GM19463 (cell line): ENCODE measurements around the gene FGFR1OP2.
"Not testable (repeated sequence)": the region's sequence is repeated elsewhere in the genome, so short reads cannot be mapped to it uniquely, and the experiment has no call there.

Source experiments
- ATAC-seq: cut with Tn5 transposase; IDR thresholded peaks from one replicate; pipeline ENCODE4 v1.9.1; 2021; ENCODE audit warnings: mild to moderate bottlenecking, moderate library complexity; ENCODE audit not compliant: unreplicated experiment

The FGFR1OP2 gene

DNA sequence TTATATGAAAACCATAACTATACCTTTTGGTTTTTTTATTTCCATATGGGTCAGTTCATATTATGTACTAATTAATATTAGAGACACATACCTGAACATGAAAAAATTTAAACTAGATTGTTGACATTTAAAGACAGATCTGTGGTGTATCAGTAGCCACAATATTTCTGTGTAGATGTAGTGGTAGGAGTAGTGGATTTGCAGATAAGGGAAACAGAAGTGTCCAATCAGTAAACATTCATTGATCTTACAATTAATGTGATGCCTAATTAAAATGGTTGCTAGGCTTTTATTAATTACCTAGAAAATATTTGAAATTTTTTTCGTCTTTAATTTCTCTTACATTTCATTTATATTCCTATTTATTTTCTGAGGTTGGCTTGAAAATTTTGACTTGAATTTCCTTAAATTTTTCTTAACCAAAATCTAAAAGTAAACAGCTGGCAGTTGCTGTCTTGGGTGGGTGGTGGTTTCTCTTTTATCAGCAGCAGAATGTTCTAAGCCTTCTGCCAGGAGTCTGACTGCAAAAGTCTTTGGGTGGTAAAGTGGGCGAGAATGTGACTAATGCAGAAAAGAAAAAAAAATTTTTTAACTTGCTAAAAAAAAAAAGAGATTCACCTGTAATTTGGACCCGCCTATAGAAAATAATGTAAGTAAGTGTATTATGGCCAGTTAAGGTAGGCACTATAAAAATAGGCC is 2.4 kb downstream of the FGFR1OP2 start:
- ATAC-seq = no peak

DNA sequence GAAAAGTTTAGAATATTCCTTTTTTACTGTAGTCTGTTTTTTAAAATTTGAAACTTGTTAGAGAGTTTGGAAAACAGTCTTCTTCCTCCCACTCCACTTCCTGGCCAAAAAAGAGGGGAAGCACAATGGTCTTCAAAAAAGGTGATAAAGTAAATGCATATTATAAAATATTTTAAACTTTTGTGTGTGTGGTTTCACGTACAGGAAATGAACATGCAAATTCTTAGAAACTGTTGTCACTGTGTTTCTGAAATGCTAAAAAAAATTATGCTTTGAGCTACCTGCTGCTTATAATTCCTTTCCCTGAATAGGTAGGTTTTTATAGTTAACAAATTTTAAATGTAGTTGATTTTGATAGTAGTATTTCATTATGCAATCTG is 2.9 kb downstream of the FGFR1OP2 start:
- no peak for ATAC-seq

DNA sequence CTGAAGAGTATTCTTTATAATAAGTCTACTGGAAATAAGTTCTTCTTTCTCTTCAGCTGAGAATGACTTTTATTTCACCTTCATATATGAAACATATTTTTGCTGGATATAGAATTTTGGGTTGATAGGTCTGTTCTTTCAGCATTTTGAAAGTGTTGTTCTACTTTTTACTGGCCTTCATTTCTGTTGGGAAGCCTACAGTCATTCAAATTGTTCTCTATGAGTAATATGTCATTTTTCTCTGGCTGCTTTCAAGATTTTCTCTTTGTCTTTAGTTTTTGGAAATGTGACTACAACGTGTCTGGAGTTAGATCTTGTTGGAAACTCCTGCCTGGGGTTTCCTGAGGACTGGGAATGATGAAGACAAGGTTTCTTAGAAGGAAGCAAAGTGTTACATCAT is 10.0 kb downstream of the FGFR1OP2 start:
- no peak for ATAC-seq

DNA sequence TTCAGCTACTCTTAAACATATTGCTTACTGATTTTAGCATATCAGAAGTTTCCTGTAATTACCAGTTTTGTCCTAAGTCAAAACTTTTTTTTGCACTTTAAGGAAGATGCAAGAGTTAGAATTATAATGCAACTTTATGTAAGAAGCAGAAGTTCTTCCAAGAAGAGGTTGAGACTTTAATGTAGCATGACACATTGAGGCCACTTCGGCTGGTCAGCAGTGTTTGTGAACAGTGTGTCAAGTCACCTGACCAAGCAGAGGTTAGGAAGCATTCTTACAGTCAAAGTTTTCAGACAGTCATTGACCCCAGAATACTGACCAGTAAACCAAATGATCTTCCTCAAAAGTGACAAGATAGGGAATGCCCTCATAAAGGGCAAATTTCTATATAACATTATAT is 15.2 kb downstream of the FGFR1OP2 start:
- ATAC-seq = no peak

DNA sequence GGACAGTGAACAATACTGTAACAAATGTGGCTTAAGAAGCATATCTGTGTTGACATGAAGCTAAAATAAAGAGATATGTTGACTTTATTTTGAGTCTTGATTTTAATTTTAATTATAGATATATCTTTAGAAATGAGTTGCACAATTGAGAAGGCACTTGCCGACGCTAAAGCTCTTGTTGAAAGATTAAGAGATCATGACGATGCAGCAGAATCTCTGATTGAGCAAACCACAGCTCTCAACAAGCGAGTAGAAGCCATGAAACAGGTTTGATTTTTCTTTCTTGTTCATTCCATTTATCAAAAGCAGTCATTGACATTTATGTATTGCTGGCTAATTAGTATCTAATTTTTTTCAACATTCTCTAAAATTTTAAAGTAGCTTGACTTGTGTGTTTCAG is 15.8 kb downstream of the FGFR1OP2 start:
- no peak for ATAC-seq

DNA sequence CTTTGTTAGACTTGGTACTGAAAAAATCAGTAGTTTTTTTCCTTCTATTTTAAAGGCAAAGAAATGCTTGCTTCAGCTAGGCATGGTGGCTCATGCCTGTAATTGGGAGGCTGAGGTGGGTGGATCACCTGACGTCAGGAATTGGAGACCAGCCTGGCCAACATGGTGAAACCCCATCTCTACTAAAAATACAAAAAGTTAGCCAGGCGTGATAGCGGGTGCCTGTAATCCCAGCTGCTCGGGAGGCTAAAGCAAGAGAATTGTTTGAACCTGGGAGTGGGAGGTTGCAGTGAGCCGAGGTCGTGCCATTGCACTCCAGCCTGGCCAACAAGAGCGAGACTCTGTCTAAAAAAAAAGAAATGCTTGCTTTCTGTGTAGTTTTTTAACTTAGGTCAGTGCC is 23.1 kb downstream of the FGFR1OP2 start:
- not testable (repeated sequence) for ATAC-seq

DNA sequence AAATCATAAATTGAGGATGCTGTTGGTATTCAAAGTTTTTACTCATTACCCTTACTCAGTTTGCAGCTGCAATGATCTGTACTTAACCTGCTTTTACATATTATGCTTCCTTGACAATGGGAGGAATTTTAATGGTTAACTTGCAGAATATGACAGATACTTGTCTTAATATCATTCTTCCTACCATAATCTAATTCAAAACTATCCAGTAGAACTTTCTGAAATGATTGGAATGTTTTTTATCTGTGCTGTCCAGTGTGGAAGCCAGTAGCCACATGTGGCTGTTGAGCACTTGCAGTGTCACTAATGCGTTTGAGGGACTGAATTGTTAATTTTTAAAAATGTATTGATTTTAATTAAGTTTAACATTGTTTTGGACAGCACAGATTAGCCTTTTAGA is 23.5 kb downstream of the FGFR1OP2 start:
- no peak for ATAC-seq

DNA sequence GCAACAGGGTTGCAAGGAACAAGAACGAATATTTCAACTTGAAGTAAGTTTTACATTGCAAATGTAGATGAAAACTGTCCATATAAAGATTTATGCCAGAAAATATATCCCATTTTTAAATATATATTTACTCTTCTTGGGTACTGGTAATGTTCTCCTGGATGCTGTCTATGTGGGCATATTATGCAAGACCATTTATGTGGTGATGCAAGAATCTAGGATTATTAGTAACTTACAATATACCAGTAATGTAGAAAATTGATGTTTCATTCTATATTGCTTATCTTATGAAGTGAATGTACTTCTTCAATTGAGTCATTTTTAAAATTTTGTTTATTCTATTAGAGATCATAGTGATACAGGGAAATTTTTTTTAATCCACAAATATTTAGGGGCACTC is 25.1 kb downstream of the FGFR1OP2 start:
- no peak for ATAC-seq

DNA sequence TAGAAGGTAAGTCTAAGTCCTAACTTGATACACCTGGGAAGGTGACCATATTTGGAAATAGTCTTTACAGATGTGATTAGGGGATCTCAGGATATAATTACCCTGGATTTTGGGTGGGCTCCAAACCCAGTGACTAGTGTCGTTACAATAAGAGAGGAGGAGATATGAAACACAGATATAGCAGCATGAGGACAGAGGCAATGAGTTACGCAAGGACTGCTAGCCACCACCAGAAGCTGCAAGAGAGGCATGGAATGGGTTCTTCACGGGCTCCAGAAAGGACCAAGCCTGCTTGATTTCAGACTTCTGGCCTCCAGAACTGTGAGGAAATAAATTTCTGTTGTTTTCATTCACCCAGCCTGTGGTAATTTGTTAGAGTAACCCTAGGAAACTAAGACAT is 28.6 kb downstream of the FGFR1OP2 start:
- no peak for ATAC-seq

DNA sequence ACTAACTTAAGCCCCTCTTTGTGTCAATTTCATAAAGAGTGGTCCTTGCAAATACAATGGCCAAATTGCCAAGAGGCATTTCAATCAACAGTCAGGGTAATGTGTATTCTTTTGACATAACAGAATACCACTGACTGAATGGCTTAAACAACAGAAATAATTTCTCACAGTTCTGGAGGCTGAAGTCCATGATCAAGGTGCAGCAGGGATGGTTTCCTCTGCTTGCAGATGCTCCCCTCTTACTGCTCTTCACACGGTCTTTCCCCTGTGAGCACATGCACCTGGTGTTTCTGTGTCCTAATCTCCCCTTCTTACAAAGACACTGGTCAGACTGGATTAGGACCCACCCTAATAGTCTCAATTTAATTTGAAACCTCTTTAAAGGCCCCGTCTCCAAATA is 31.9 kb downstream of the FGFR1OP2 start:
- ATAC-seq = no peak

DNA sequence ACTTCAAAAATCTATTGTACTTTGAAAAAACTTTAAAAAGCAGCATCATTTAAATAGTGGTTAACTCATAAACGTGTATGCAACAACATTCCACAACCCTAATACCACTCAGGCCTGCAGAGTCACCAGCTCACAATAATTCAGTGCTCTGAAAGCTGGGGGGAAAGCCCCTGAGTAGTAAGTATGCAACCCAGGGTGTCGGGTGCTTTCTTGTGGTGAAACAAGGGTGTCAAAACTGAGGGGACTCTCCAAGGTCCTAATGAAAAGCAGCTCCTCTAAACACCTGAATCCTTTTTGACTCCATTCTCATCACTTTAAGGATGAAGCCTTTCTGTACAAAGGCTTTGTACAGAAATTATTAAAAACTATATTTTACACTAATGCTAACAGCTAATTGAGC is 33.7 kb downstream of the FGFR1OP2 start:
- peak; percentile 100 for ATAC-seq

DNA sequence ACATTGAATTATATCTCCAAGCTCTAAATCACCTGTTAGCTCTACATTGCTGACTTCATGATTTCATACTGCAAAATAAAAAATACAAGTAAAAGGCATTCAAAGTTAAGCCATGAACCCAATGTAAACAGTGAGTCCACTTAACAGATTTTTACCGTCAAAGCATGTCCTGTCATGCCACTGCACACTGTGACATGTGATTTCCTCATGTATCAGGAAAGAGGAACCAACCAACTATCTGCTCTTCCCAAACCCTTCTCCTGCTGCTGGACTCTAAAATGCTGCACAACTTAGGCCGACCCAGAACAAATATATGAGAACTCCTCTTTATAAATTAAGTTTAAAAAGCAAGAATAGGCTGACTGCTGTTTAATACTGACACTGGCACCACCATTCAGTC is 38.4 kb downstream of the FGFR1OP2 start:
- ATAC-seq = no peak

DNA sequence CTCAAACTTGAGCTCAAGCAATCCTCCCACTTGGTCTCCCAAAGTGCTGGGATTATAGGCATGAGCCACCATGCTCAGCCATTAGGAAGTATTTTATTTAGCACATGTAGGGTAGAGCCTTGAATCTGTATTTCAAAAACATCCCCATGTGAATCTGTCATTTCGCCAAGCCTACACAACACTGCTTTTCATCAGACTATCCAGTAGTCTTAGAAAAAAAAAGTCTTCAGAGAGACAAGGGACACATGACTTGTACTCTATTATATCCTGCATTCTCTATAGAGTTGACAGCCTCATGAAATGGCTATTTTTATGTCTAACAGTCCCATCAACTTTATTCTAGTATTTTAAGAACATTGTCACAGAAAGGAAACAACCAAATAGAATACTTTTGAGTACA is 40.5 kb downstream of the FGFR1OP2 start:
- no peak for ATAC-seq

DNA sequence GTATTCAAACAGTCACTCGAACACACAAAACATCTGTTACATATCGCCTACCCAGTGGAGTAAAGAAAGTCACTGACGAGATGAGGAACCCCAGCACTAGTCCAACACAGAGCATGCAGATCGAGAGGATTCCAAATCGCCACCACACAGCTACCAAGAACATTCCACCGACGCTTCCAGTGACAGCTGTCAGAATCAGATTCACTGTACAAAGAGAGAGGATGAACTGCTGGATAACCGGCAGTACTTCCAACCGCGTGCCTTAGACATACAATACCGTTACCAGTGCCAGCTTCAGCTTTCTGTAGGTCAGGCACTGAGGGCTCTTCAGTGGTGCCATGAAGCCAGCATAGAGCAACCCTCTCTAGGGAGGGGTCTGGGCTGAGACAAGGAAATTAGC is 41.5 kb downstream of the FGFR1OP2 start:
- no peak for ATAC-seq

DNA sequence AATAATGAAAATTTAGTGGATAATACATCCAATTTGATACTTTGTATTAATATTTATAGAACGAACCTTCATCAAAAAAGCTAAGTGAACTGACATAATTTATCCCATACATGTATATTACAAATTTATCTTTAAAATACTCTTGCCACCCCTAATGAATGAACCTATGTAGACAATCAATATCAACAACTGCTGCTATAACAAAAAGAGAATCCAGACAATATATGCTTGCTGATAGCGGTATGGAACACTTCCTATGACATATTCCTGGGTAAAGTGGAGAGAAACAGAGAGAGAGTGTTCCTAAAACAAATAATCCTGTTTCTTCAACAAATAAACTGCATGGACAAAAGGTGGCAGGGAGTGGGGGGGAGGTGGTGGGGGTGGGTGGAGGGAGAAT is 44.6 kb downstream of the FGFR1OP2 start:
- no peak for ATAC-seq

DNA sequence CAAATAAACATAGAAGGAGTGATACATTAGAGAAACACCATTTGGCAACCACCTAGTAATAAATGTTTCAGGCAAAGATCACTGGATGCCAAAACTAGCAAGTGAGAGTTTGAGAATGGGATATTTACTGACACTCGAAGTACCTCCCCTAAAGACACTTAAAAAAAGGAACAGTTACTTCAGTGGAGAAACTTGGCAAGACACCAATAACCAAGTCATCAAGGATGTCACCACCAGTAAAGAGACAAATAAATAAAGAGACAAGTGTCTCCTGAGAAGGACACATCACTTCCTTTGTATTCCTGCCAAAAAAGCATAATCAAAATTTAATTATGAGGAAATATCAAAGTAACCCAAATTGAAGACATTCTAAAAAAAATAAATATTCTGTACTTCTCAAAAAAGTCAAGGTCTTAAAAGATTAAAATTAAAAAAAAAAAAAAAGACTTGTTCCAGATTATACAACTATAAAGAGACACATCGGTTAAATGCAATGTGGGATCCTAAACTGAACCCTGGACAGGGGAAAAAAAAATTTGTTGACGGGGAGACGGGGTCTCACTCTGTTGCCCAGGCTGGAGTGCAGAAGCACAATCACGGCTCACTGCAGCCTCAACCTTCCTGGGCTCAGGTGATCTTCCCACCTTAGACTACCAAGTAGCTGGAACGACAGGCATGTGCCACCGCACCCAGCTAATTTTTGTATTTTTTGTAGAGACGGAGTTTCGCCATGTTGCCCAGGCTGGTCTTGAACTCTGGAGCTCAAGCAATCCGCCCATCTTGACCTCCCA is 49.6 kb downstream of the FGFR1OP2 start:
- ATAC-seq = no peak

DNA sequence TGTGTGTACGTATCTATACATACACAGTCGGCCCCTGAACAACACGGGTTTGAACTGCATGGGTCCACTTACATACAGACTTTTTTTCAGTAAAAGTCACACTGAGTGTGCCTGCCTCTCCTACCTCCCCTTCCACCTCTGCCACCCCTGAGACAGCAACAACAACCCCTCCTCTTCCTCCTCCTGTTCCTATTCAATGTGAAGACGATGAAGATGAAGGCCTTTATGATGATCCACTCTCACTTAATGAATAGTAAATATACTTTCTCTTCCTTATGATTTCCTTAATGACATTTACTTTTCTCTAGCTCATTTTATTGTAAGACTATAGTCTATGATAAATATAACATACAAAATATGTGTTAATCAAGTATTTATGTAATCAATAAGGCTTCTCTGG is 50.4 kb downstream of the FGFR1OP2 start:
- no peak for ATAC-seq

DNA sequence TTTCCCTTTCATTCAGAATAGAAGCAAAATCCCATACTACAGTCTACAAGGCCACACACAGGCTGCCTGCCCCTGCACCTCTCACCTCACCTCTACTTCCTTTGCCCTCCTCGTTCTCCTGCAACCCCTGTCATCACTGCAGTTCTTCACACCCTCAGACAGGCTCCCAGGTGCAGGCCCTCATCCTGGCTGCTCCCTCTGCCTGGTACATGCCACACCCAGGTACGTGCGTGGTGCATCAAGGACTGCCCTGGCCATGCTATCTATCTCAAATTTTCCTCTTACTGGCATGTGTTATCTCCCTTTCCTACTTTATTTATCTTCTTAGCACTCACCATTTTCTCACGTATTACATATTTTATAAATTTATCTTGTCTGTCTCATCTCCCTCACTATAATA is 51.6 kb downstream of the FGFR1OP2 start:
- ATAC-seq = no peak

DNA sequence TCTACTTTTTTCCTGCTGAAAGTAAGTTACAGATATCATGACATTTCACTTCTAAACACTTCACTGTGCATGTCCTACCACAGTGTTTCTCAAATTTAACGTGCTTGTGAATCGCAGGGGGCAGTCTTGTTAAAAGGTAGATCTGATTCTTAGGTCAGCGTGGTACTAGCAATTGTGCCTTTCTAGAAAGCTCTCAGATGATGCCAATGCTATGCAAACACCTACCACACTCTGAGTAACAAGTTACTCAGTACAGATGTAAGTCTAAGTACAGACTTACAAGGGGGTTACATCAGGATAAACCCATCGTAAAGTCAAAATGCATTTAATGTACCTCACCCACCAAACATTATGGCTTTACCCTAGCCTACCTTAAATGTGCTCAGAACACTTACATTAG is 53.6 kb downstream of the FGFR1OP2 start:
- ATAC-seq = no peak

DNA sequence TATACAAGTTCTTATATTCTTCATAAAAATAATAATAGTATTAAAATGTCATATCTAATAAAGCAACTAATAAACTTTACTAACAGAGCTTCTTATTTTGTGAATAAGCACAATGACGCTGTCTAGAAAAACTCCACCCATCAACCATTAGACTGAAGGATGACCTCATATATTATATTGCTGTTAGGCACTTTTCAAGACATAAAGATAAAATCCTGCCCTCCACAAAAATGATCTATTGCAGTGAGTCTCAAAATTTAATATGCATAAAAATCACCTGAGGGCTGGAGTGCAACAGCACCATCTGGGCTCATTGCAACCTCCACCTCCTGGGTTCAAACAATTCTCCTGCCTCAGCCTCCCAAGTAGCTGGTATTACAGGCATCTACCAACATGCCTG is 55.8 kb downstream of the FGFR1OP2 start:
- no peak for ATAC-seq

DNA sequence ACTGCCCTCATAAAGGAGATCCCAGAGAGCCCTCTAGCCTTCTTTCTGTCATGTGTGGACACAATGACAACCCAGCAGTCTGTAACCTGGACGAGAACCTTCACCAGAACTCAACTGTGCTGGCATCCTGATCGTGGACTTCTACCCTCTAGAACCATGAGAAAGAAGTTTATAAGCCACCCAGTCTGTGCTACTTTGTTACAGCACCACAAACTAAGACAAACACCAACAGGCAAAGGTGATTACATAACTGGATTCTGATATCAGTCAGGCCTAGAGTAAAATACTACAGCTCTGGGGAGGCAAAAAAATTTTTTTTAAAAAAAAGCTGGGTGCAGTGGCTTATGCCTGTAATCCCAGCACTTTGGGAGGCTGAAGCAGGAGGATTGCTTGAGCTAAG is 57.4 kb downstream of the FGFR1OP2 start:
- ATAC-seq = no peak

DNA sequence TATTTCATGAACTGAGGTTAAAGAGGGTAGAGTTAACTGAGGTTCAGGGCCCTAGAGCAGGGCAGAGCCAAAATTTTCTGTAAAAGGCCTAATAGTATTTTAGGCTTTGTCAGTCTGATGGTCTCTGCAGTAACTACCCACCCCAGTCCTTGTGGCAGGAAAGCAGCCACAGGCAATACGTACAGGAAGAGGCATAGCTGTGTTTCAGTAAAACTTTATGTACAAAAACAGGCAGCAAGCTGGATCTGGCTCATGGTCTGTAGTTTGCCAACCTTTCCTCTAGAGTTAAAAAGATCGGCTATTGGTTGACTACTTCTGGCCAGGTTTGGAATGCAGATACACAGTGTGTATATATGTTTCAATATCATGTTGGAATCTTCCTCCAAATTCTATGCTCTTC is 58.7 kb downstream of the FGFR1OP2 start:
- no peak for ATAC-seq

DNA sequence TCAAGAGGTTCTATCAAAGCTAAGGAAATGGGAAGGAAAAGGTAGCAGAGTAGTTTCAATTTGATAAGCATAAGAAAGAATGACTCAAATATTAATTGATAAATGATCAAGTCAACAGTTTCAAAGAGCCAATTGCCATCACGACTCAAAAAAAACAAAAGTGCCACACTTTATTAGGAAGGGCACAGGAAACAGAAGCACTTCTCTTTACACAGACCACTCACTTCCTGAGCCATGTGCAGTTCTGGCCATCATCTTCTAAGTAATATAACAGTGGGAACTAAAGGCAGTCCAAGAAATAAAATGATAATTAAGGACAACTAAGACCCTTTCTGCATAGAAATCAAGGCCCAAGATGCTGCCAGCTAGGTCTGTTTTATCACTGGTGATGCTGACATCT is 62.7 kb downstream of the FGFR1OP2 start:
- ATAC-seq = no peak
